ENCODE measurements around the gene EPHB4.

DNA sequence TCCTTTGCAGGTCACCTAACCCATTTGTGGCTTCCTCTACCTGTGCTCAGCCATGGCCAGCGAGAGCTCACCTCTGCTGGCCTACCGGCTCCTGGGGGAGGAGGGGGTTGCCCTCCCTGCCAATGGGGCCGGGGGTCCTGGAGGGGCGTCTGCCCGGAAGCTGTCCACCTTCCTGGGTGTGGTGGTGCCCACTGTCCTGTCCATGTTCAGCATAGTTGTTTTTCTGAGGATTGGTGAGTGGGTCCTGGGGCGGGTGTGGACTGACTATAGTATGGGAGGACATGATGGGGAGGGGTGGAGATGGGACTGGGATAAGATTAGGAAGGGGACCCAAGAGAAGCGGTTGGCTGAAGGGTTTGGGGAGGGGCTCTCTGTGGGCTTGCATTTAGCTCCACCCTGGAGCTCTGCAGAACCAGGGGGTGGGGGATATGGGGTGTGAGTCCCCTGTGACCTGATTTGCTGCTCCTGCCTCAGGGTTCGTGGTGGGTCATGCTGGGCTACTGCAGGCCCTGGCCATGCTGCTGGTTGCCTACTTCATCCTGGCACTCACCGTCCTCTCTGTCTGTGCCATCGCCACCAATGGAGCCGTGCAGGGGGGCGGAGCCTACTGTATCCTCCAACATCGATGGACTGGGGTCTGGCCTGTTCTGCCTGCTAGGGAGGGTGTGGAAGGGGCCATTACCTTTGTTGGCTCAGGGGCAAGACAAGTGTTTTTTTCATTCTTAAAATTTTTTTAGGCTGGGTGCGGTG lies 27.0 kb upstream of the EPHB4 start:
- TF ChIP-seq, protein P1, sequence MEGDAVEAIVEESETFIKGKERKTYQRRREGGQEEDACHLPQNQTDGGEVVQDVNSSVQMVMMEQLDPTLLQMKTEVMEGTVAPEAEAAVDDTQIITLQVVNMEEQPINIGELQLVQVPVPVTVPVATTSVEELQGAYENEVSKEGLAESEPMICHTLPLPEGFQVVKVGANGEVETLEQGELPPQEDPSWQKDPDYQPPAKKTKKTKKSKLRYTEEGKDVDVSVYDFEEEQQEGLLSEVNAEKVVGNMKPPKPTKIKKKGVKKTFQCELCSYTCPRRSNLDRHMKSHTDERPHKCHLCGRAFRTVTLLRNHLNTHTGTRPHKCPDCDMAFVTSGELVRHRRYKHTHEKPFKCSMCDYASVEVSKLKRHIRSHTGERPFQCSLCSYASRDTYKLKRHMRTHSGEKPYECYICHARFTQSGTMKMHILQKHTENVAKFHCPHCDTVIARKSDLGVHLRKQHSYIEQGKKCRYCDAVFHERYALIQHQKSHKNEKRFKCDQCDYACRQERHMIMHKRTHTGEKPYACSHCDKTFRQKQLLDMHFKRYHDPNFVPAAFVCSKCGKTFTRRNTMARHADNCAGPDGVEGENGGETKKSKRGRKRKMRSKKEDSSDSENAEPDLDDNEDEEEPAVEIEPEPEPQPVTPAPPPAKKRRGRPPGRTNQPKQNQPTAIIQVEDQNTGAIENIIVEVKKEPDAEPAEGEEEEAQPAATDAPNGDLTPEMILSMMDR (IDR thresholded peaks at IDR 0.05; ENCODE audit: control extremely low read depth in 1 of 3, insufficient read depth in 1 of 3, low read depth in 1 of 3, low read length in 3 of 3): no peak
- TF ChIP-seq POLR2AphosphoS5 (IDR thresholded peaks at IDR 0.05; ENCODE audit: low read depth, low read length) (no peak), EZH2 (IDR thresholded peaks at IDR 0.05; ENCODE audit: low read depth, low read length, severe bottlenecking) (no peak), POLR2A (IDR thresholded peaks at IDR 0.05; ENCODE audit: control extremely low read depth in 1 of 2, low read depth in 2 of 2, low read length in 2 of 2) (no peak), RAD21 (IDR thresholded peaks at IDR 0.05 in 1 of 2, conservative IDR thresholded peaks at IDR 0.05 in 1 of 2; ENCODE audit: low read depth in 2 of 2, low read length in 2 of 2) (no peak), PHF8 (conservative IDR thresholded peaks at IDR 0.05; ENCODE audit: low read depth, low read length) (no peak)

All from H1 (cell line).